Transverse colon (tissue), 4 donors: Measurements from ENCODE around the gene CALML6. TPM values are rescaled to one million over a fixed set of nuclear protein-coding genes. Genes with fewer than 3 reads are reported as not detected.

Experiments used
- DNase-seq: peaks from one replicate; pipeline ENCODE4 v3.0.0-alpha.2; 2019
- H3K27ac ChIP-seq, 4 donors: fragments of 200-600 bp; sonication (generic); 2 replicates each; pipeline ENCODE4 v1.5.1; 2016 to 2018; ENCODE audit warnings: inconsistent platforms in 4 of 4
- H3K27me3 ChIP-seq: fragments of 200-600 bp; sonication (generic); 2 replicates; pipeline ENCODE4 v1.5.1; 2017; ENCODE audit warnings: inconsistent platforms
- H3K36me3 ChIP-seq, 4 donors: fragments of 200-600 bp; sonication (generic); 2 replicates each; pipeline ENCODE4 v1.5.1; 2017 to 2019; ENCODE audit warnings: inconsistent platforms in 4 of 4
- H3K4me1 ChIP-seq, 4 donors: fragments of 200-600 bp; sonication (generic); 2 replicates each; pipeline ENCODE4 v1.5.1; 2017 to 2020; ENCODE audit warnings: inconsistent platforms in 4 of 4
- H3K4me3 ChIP-seq, 4 donors: fragments of 200-600 bp; sonication (generic); 1 replicate in 1 of 4; 2 replicates in 3 of 4; pipeline versions ENCODE4 v1.5.1 to v1.6.1; 2017 to 2019; ENCODE audit warnings: inconsistent platforms in 4 of 4
- H3K9me3 ChIP-seq, 2 donors: fragments of 200-600 bp; sonication (generic); 2 replicates each; pipeline ENCODE4 v1.5.1; 2017 to 2019; ENCODE audit warnings: inconsistent platforms in 2 of 2
- CTCF ChIP-seq, 5 experiments: fragments of 200-600 bp in 3 of 5; fragments of 450-650 bp in 2 of 5; sonication (generic) in 3 of 5; IDR thresholded peaks; 1 replicate in 2 of 5; 2 replicates in 3 of 5; pipeline ENCODE4 v1.5.1; 2016 to 2017; ENCODE audit warnings: antibody characterized with exemption in 5 of 5, inconsistent platforms in 3 of 5, mild to moderate bottlenecking in 2 of 5, moderate library complexity in 1 of 5
- EP300 ChIP-seq: sonication (generic); formaldehyde crosslinking; IDR thresholded peaks from one replicate; pipeline ENCODE4 v1.6.1; 2017; ENCODE audit warnings: antibody characterized with exemption, low read depth
- POLR2A ChIP-seq: fragments of 450-650 bp; IDR thresholded peaks from one replicate; pipeline ENCODE4 v1.6.1; 2016; ENCODE audit warnings: antibody characterized with exemption, mild to moderate bottlenecking, moderate library complexity
- POLR2AphosphoS5 ChIP-seq, 3 donors: sonication (generic); formaldehyde crosslinking; IDR thresholded peaks; one replicate each; pipeline ENCODE4 v1.6.1; 2016; ENCODE audit warnings: antibody characterized with exemption in 3 of 3
- WGBS, 2 donors: methylation state at CpG; one replicate each; pipeline ENCODE4 v1.1.5; 2018; ENCODE audit warnings: low coverage in 1 of 2; 5-methylcytosine and 5-hydroxymethylcytosine counted together
- in situ Hi-C, 4 donors: fragments of 200-750 bp; cut with MboI; loops; one replicate each; pipeline versions ENCODE4 v1.15.0 to v1.15.1; 2017; ENCODE audit warnings: low sequenced_read_pairs in 3 of 4, low pct_ligation_motif_present in 1 of 4, low pct_unique_long_range_greater_than_20kb in 1 of 4
- intact Hi-C: fragments of 100-400 bp; cut with DNase I; formaldehyde crosslinking; loops from one replicate; pipeline ENCODE4 v1.15.1; 2023; ENCODE audit warnings: low total_unique reads
- total RNA-seq, 4 donors: library from RNA; depleted of rRNA; stranded (reverse); fragments of >200 nt; gene quantifications; one replicate each; pipeline ENCODE4 v1.1.0, GENCODE V29; 2016

CALML6 gene
- total RNA-seq, 4 donors from 2014 or later, result 0.48 TPM; not detected in 3

- Histone ChIP-seq H3K36me3 (no peaks in the 10 kb centered on the region), H3K9me3 (no peaks in the 10 kb centered on the region), H3K4me3 (no peak overlapping the region), H3K27ac (no peak overlapping the region), H3K27me3 (no peaks in the 10 kb centered on the region), H3K4me1 (peaks cover 8 to 19% (median 10%) of the 10 kb centered on the region in 4 donors)
- intact Hi-C loops, result no loop called here
- in situ Hi-C loops, result loop anchor here in 3 of 4 donors (10.0 to 25.0 kb wide), 3 partner anchors 55 to 138 kb away; no protein-coding TSS in a partner anchor
- 79% methylated on average over 9 of the region's 9 CpGs; no CpG with 5 or more reads in 1 of the 2 donors for WGBS, 2 donors
- TF ChIP-seq POLR2AphosphoS5 (IDR thresholded peaks at IDR 0.05) (no peak), EP300 (no peak), POLR2A (no peak), CTCF (IDR thresholded peaks at IDR 0.05) (no peak)
- no peak for DNase-seq
Observed at GRCh38 chr1:1899967-1900327, 15.1 kb upstream of the CALML6 start.

GRCh38 chr1:1900883-1901640 lies 14.0 kb upstream of the CALML6 start:
- H3K27ac ChIP-seq, result no peak overlapping the region
- no peaks in the 10 kb centered on the region for H3K36me3 ChIP-seq

GRCh38 chr1:1901641-1902294 lies 13.3 kb upstream of the CALML6 start:
- H3K27ac ChIP-seq, result no peak overlapping the region
- in situ Hi-C loops, result loop anchor here in 2 of 4 donors (10.0 kb wide), 2 partner anchors 57 to 117 kb away; no protein-coding TSS in a partner anchor
- no peaks in the 10 kb centered on the region for H3K9me3 ChIP-seq
- 54 to 80% methylated on average over 1 to 8 of the region's 13 CpGs for WGBS, 2 donors
- no peak overlapping the region for H3K4me3 ChIP-seq
- DNase-seq, result no peak
- peaks cover 0 to 10% (median 4%) of the 10 kb centered on the region in 4 donors for H3K4me1 ChIP-seq
- no peaks in the 10 kb centered on the region for H3K27me3 ChIP-seq
- TF ChIP-seq CTCF (IDR thresholded peaks at IDR 0.05), result no peak
- no peak for TF ChIP-seq POLR2AphosphoS5 (IDR thresholded peaks at IDR 0.05)
- no peak for TF ChIP-seq POLR2A
- TF ChIP-seq EP300, result no peak
- intact Hi-C loops, result no loop called here
- no peaks in the 10 kb centered on the region for H3K36me3 ChIP-seq

More at GRCh38 chr1:1900883-1901640, 14.0 kb upstream of the CALML6 start:
- in situ Hi-C loops (loop anchor here in 2 of 4 donors (10.0 kb wide), 2 partner anchors 56 to 116 kb away; no protein-coding TSS in a partner anchor), intact Hi-C loops (no loop called here)
- no peak for DNase-seq
- 86 to 95% methylated on average over 5 to 7 of the region's 14 CpGs for WGBS, 2 donors
- H3K4me1 ChIP-seq, result peaks cover 0 to 11% (median 2%) of the 10 kb centered on the region in 4 donors
- H3K27me3 ChIP-seq, result no peaks in the 10 kb centered on the region
- no peak overlapping the region for H3K4me3 ChIP-seq
- H3K9me3 ChIP-seq, result no peaks in the 10 kb centered on the region
- TF ChIP-seq CTCF (IDR thresholded peaks at IDR 0.05) (no peak), EP300 (no peak), POLR2AphosphoS5 (IDR thresholded peaks at IDR 0.05) (no peak), POLR2A (no peak)

- no peak for DNase-seq
- Histone ChIP-seq H3K4me1 (peaks cover 5 to 15% (median 11%) of the 10 kb centered on the region in 4 donors), H3K27ac (no peak overlapping the region), H3K4me3 (no peak overlapping the region), H3K36me3 (no peaks in the 10 kb centered on the region), H3K27me3 (no peaks in the 10 kb centered on the region), H3K9me3 (no peaks in the 10 kb centered on the region)
- in situ Hi-C loops, result loop anchor here in 2 of 4 donors (10.0 kb wide), 2 partner anchors 58 to 118 kb away; no protein-coding TSS in a partner anchor
- 94 to 97% methylated on average over 10 to 12 of the region's 12 CpGs for whole genome bisulfite sequencing, 2 donors
- TF ChIP-seq POLR2A (no peak), CTCF (IDR thresholded peaks at IDR 0.05) (no peak), EP300 (no peak), POLR2AphosphoS5 (IDR thresholded peaks at IDR 0.05) (no peak)
- intact Hi-C loops, result no loop called here
Observed at GRCh38 chr1:1903224-1903623, 11.8 kb upstream of the CALML6 start.
